GM12801 (cell line): ENCODE results near the gene UAP1.

Experiments used
- CTCF ChIP-seq: IDR thresholded peaks from one replicate; pipeline ENCODE4 v1.5.1; 2011; ENCODE audit warnings: control low read depth; ENCODE audit not compliant: insufficient read length; ENCODE audit errors: extremely low read depth

The UAP1 gene

GRCh38 chr1:162578936-162579335, 17.4 kb downstream of the UAP1 start:
- no peak for TF ChIP-seq CTCF

GRCh38 chr1:162580308-162580707, 18.8 kb downstream of the UAP1 start:
- no peak for TF ChIP-seq CTCF

GRCh38 chr1:162587347-162587746, 25.8 kb downstream of the UAP1 start:
- TF ChIP-seq CTCF, result no peak

GRCh38 chr1:162587761-162588260, 26.3 kb downstream of the UAP1 start:
- no peak for TF ChIP-seq CTCF

GRCh38 chr1:162590101-162590500, 28.6 kb downstream of the UAP1 start:
- no peak for TF ChIP-seq CTCF

GRCh38 chr1:162590686-162591085, 29.2 kb downstream of the UAP1 start:
- no peak for TF ChIP-seq CTCF

GRCh38 chr1:162596514-162597170, 35.1 kb downstream of the UAP1 start:
- TF ChIP-seq CTCF, result no peak
